CD14-positive monocyte (primary cell): Measurements from ENCODE around the gene ARSH. TPM values are rescaled to one million over a fixed set of nuclear protein-coding genes. Genes with fewer than 3 reads are reported as not detected.

ENCODE experiments used
- DNase-seq, 3 donors: peaks; one replicate each; pipeline ENCODE4 v3.0.0-alpha.2; 2011 to 2022
- H2AFZ ChIP-seq: 2 replicates; pipeline ENCODE4 v1.6.0; 2012; ENCODE audit warnings: mild to moderate bottlenecking, low read depth, low read length, inconsistent platforms; ENCODE audit not compliant: insufficient read depth, poor library complexity, severe bottlenecking
- H3K27ac ChIP-seq, 2 donors: 1 replicate in 1 of 2; 2 replicates in 1 of 2; pipeline ENCODE4 v1.5.1; 2012 to 2013; ENCODE audit warnings: low read length in 2 of 2, control low read depth in 1 of 2, inconsistent platforms in 1 of 2, low read depth in 1 of 2, mild to moderate bottlenecking in 1 of 2
- H3K27me3 ChIP-seq, 2 donors: one replicate each; pipeline versions ENCODE4 v1.6.0 to v1.6.1; 2011 to 2013; ENCODE audit warnings: low read length in 2 of 2; ENCODE audit not compliant: control insufficient read depth in 2 of 2, insufficient read depth in 2 of 2
- H3K36me3 ChIP-seq, 2 donors: replicated peaks in 1 of 2; 1 replicate in 1 of 2; 2 replicates in 1 of 2; pipeline versions ENCODE4 v1.5.1 to v1.6.1; 2012 to 2013; ENCODE audit warnings: low read length in 2 of 2, control low read depth in 1 of 2, inconsistent platforms in 1 of 2, mild to moderate bottlenecking in 1 of 2; ENCODE audit not compliant: insufficient read depth in 2 of 2, control insufficient read depth in 1 of 2
- H3K4me1 ChIP-seq, 2 donors: 1 replicate in 1 of 2; 2 replicates in 1 of 2; pipeline versions ENCODE4 v1.5.1 to v1.6.1; 2012 to 2013; ENCODE audit warnings: low read length in 2 of 2, control low read depth in 1 of 2, inconsistent platforms in 1 of 2, mild to moderate bottlenecking in 1 of 2, moderate library complexity in 1 of 2; ENCODE audit not compliant: insufficient read depth in 2 of 2, control insufficient read depth in 1 of 2
- H3K4me2 ChIP-seq: replicated peaks from 2 replicates; pipeline ENCODE3; 2012; ENCODE audit warnings: low read length, moderate library complexity, mild to moderate bottlenecking; ENCODE audit not compliant: poor library complexity, severe bottlenecking; ENCODE audit errors: extremely low read depth
- H3K4me3 ChIP-seq, 3 experiments: fragments of 200-600 bp in 1 of 3; sonication (generic) in 1 of 3; replicated peaks in 1 of 3; 1 replicate in 2 of 3; 2 replicates in 1 of 3; pipeline ENCODE4 v1.5.1; 2011 to 2013; ENCODE audit warnings: low read length in 3 of 3, mild to moderate bottlenecking in 3 of 3, control low read depth in 2 of 3, low read depth in 2 of 3, inconsistent platforms in 1 of 3, moderate library complexity in 1 of 3
- H3K79me2 ChIP-seq: 2 replicates; pipeline ENCODE4 v1.6.0; 2012; ENCODE audit warnings: mild to moderate bottlenecking, control low read depth, inconsistent platforms, low read length, moderate library complexity; ENCODE audit not compliant: insufficient read depth
- H3K9ac ChIP-seq: 2 replicates; pipeline ENCODE4 v1.6.0; 2017; ENCODE audit warnings: low read length, mild to moderate bottlenecking; ENCODE audit not compliant: insufficient read depth, poor library complexity, severe bottlenecking
- H3K9me3 ChIP-seq, 2 donors: replicated peaks in 1 of 2; 1 replicate in 1 of 2; 2 replicates in 1 of 2; pipeline versions ENCODE4 v1.5.1 to v1.6.1; 2012 to 2013; ENCODE audit warnings: low read length in 2 of 2, control low read depth in 1 of 2; ENCODE audit not compliant: control insufficient read depth in 1 of 2, insufficient read depth in 1 of 2
- H4K20me1 ChIP-seq: 2 replicates; pipeline ENCODE4 v1.6.0; 2012; ENCODE audit warnings: mild to moderate bottlenecking, low read length, control low read depth, moderate library complexity; ENCODE audit not compliant: insufficient read depth
- H3K27ac Mint-ChIP-seq, 7 donors: one replicate each; pipeline ENCODE4 v1.8.0; 2020; ENCODE audit warnings: mild to moderate bottlenecking in 7 of 7, mixed read lengths in 7 of 7, moderate library complexity in 6 of 7, inconsistent platforms in 2 of 7
- H3K27me3 Mint-ChIP-seq, 3 donors: one replicate each; pipeline ENCODE4 v1.8.0; 2021 to 2022; ENCODE audit warnings: low read depth in 3 of 3, mild to moderate bottlenecking in 3 of 3, mixed read lengths in 3 of 3, moderate library complexity in 3 of 3, inconsistent platforms in 1 of 3
- H3K36me3 Mint-ChIP-seq, 2 donors: one replicate each; pipeline ENCODE4 v1.8.0; 2020; ENCODE audit warnings: mixed read lengths in 2 of 2, inconsistent platforms in 1 of 2, mild to moderate bottlenecking in 1 of 2
- H3K4me1 Mint-ChIP-seq: one replicate; pipeline ENCODE4 v1.8.0; 2020; ENCODE audit warnings: mild to moderate bottlenecking, mixed read lengths
- H3K4me3 Mint-ChIP-seq, 2 donors: one replicate each; pipeline ENCODE4 v1.8.0; 2020; ENCODE audit warnings: mild to moderate bottlenecking in 2 of 2, mixed read lengths in 2 of 2, moderate library complexity in 1 of 2
- H3K9me3 Mint-ChIP-seq, 7 donors: one replicate each; pipeline ENCODE4 v1.8.0; 2020 to 2022; ENCODE audit warnings: mixed read lengths in 7 of 7, mild to moderate bottlenecking in 6 of 7, moderate library complexity in 6 of 7, inconsistent platforms in 2 of 7
- CTCF ChIP-seq: fragments of 200-600 bp; IDR thresholded peaks from one replicate; pipeline ENCODE4 v1.8.0; 2022; ENCODE audit warnings: antibody characterized with exemption, mild to moderate bottlenecking
- WGBS: methylation state at CpG from one replicate; pipeline ENCODE4 v1.1.5; 2013; ENCODE audit warnings: missing lambda C conversion rate; ENCODE audit not compliant: insufficient coverage; 5-methylcytosine and 5-hydroxymethylcytosine counted together
- intact Hi-C, 2 donors: fragments of 100-400 bp; cut with micrococcal nuclease; formaldehyde crosslinking; loops; one replicate each; pipeline versions ENCODE4 v1.15.0 to v1.15.1; 2023
- polyA minus RNA-seq: library from RNA; depleted of rRNA, polyadenylated mRNA; stranded (reverse); fragments of >200 nt; gene quantifications from 2 replicates; pipeline ENCODE4 v1.2.3, GENCODE V29; 2012
- polyA plus RNA-seq, 3 donors: library from polyadenylated mRNA; depleted of rRNA in 1 of 3; unstranded in 2 of 3; stranded (reverse) in 1 of 3; fragments of 300-500 nt in 2 of 3; fragments of >200 nt in 1 of 3; fragmentation: Illumina TruSeq in 2 of 3; gene quantifications; 1 replicate in 2 of 3; 2 replicates in 1 of 3; pipeline ENCODE4 v1.2.3, GENCODE V29; 2012 to 2021
- total RNA-seq, 12 experiments: library from RNA in 1 of 12; stranded (reverse) in 1 of 12; fragments of 120-200 nt in 1 of 12; gene quantifications; one replicate each; pipeline ENCODE4 v1.2.4 and lab custom pipeline; 2013 to 2026; ENCODE audit warnings: mixed read lengths in 6 of 12, inconsistent platforms in 1 of 12

Gene ARSH
- total RNA-seq (2013), result not detected
- polyA plus RNA-seq (not detected), polyA minus RNA-seq (not detected in 2 replicates), total RNA-seq (lab: John Stamatoyannopoulos, UW) (0 to 0.46 (median 0) reads per million in 11 experiments)

- no CpG with 5 or more reads among the region's 6 CpGs for WGBS
- DNase-seq, result no peak
- no peaks in the 10 kb centered on the region for H3K36me3 ChIP-seq
- peak within 1 kb of the TSS in 1 of 7 donors; percentile 15 for H3K27ac Mint-ChIP-seq
- no peaks in the 10 kb centered on the region for H3K4me1 ChIP-seq
- H3K9ac ChIP-seq, result no peak within 1 kb of the TSS
- H3K4me2 ChIP-seq, result no peak within 1 kb of the TSS
- no peak within 1 kb of the TSS for H3K27ac ChIP-seq
- H3K27me3 Mint-ChIP-seq, result peaks cover 0 to 4% (median 0%) of the 10 kb centered on the region in 3 donors
- no peak for TF ChIP-seq CTCF
- H3K4me1 Mint-ChIP-seq, result no peaks in the 10 kb centered on the region
- no peaks in the 10 kb centered on the region for H3K79me2 ChIP-seq
- no peaks in the 10 kb centered on the region for H4K20me1 ChIP-seq
- peaks cover 0 to 35% (median 13%) of the 10 kb centered on the region in 7 donors for H3K9me3 Mint-ChIP-seq
- H3K27me3 ChIP-seq, result no peaks in the 10 kb centered on the region
- H3K9me3 ChIP-seq, result peaks cover 10% of the 10 kb centered on the region in 2 donors
- no peak within 1 kb of the TSS for H3K4me3 Mint-ChIP-seq
- H2AFZ ChIP-seq, result no peak within 1 kb of the TSS
- no peaks in the 10 kb centered on the region for H3K36me3 Mint-ChIP-seq
- no peak within 1 kb of the TSS for H3K4me3 ChIP-seq
- intact Hi-C loops, result no loop called here
Measured at GRCh38 chrX:3006495-3006894, at the start of gene ARSH. Gene ARSH (plus strand): TSS chrX:3006546. CDS start chrX:3006613, 67 bp downstream.

DNA sequence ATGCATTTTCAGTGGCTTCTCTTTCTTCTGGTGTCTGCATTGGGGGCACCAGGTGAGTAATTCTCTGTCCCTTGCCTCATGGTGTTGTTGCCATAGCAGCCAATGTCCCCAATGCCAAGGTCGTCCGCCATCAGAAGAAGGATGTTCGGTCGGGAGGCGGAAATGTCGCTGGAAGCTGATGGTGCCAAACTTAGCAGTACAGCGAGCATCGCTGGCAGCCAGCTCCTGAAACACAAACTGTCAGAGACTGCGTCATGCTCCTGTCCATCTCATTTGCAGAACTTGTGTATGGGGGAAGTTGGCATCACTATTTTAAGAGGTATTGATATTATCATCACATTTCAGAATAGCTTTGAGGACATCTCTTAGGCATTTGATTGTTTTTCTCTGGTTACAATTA, 48.1 kb upstream of the ARSH start:
- H2AFZ ChIP-seq, result no peak overlapping the region
- no peaks in the 10 kb centered on the region for H3K4me1 Mint-ChIP-seq
- no peaks in the 10 kb centered on the region for H3K36me3 ChIP-seq
- H3K27ac Mint-ChIP-seq, result no peak overlapping the region
- H3K79me2 ChIP-seq, result no peaks in the 10 kb centered on the region
- DNase-seq, result no peak
- no peaks in the 10 kb centered on the region for H4K20me1 ChIP-seq
- no peaks in the 10 kb centered on the region for H3K9me3 ChIP-seq
- H3K27ac ChIP-seq, result no peak overlapping the region
- H3K36me3 Mint-ChIP-seq, result no peaks in the 10 kb centered on the region
- H3K27me3 Mint-ChIP-seq, result peaks cover 3 to 24% (median 5%) of the 10 kb centered on the region in 3 donors
- H3K9ac ChIP-seq, result no peak overlapping the region
- no peaks in the 10 kb centered on the region for H3K4me1 ChIP-seq
- no peak overlapping the region for H3K4me3 Mint-ChIP-seq
- no peak overlapping the region for H3K4me3 ChIP-seq
- intact Hi-C loops, result no loop called here
- no peak for TF ChIP-seq CTCF
- H3K27me3 ChIP-seq, result no peaks in the 10 kb centered on the region
- no peaks in the 10 kb centered on the region for H3K9me3 Mint-ChIP-seq
- no peak overlapping the region for H3K4me2 ChIP-seq
- WGBS, result no CpG with 5 or more reads among the region's 9 CpGs
